PC-3 (cell line): ENCODE results near the gene PSMB5. TPM values are rescaled to one million over a fixed set of nuclear protein-coding genes. Genes with fewer than 3 reads are reported as not detected.
A peak's percentile ranks its signal among the peaks of the same experiment; 100 is the strongest.

Source experiments
- ATAC-seq: fragments of 200-7000 bp; cut with Tn5 transposase; 2 replicates; pipeline ENCODE4 v1.9.1; 2020; ENCODE audit warnings: mild to moderate bottlenecking, moderate library complexity
- BruUV-seq: library from RNA; stranded (reverse); fragments of 400-500 nt; replicated peaks from 2 replicates; lab custom pipeline; 2021; lab: Mats Ljungman, UMichigan
- CTCF ChIA-PET: fragments of 300-600 bp; sonication (Branson Sonifier 250); formaldehyde crosslinking; loops from one replicate; lab custom pipeline; 2022; ENCODE audit warnings: antibody characterized with exemption; lab: Charles Lee
- POLR2A ChIA-PET: fragments of 300-600 bp; sonication (Branson Sonifier 250); formaldehyde crosslinking; loops from one replicate; lab custom pipeline; 2022; ENCODE audit warnings: antibody characterized with exemption; ENCODE audit not compliant: unreplicated experiment; lab: Charles Lee
- DNase-seq: peaks from one replicate; pipeline ENCODE4 v3.0.0-alpha.2; 2015
- H2AFZ ChIP-seq: fragments of 300-600 bp; sonication (generic); 2 replicates; pipeline ENCODE4 v1.6.0; 2016; ENCODE audit warnings: antibody characterized with exemption, low read length
- H3F3A ChIP-seq: fragments of 300-600 bp; sonication (generic); one replicate; pipeline ENCODE4 v1.6.0; 2017; ENCODE audit warnings: antibody characterized with exemption, low read length, control low read depth, mild to moderate bottlenecking; ENCODE audit not compliant: unreplicated experiment
- H3K27ac ChIP-seq: fragments of 300-600 bp; sonication (generic); 2 replicates; pipeline ENCODE4 v1.5.1; 2016; ENCODE audit warnings: mild to moderate bottlenecking, low read length
- H3K27me3 ChIP-seq: fragments of 300-600 bp; sonication (generic); 2 replicates; pipeline ENCODE4 v1.6.1; 2016; ENCODE audit warnings: low read length, mixed read lengths
- H3K36me3 ChIP-seq: fragments of 300-600 bp; sonication (generic); 2 replicates; pipeline ENCODE4 v1.6.1; 2016; ENCODE audit warnings: low read depth, mixed run types, low read length, mixed read lengths
- H3K4me1 ChIP-seq: fragments of 300-600 bp; sonication (generic); 2 replicates; pipeline ENCODE4 v1.5.1; 2016; ENCODE audit warnings: low read length; ENCODE audit not compliant: insufficient read depth
- H3K4me2 ChIP-seq: fragments of 300-600 bp; sonication (generic); 2 replicates; pipeline ENCODE4 v1.6.0; 2016; ENCODE audit warnings: low read length
- H3K4me3 ChIP-seq: fragments of 300-600 bp; sonication (generic); 2 replicates; pipeline ENCODE4 v1.5.1; 2016; ENCODE audit warnings: mild to moderate bottlenecking, low read length, mixed read lengths
- H3K79me2 ChIP-seq: fragments of 300-600 bp; sonication (generic); 2 replicates; pipeline ENCODE4 v1.6.1; 2017; ENCODE audit warnings: low read length, mixed read lengths
- H3K9ac ChIP-seq: fragments of 300-600 bp; sonication (generic); 2 replicates; pipeline ENCODE4 v1.6.0; 2016; ENCODE audit warnings: mild to moderate bottlenecking, low read length
- H3K9me2 ChIP-seq: fragments of 300-600 bp; sonication (generic); replicated peaks from 2 replicates; pipeline ENCODE4 v1.6.1; 2016; ENCODE audit warnings: mixed run types, low read length, mixed read lengths
- H3K9me3 ChIP-seq: fragments of 300-600 bp; sonication (generic); 2 replicates; pipeline ENCODE4 v1.6.1; 2016; ENCODE audit warnings: low read length, mixed read lengths
- H4K20me1 ChIP-seq: fragments of 300-600 bp; sonication (generic); 2 replicates; pipeline ENCODE4 v1.6.1; 2016; ENCODE audit warnings: low read length, mixed read lengths
- EZH2 ChIP-seq: fragments of 300-600 bp; sonication (generic); IDR thresholded peaks from one replicate; pipeline ENCODE4 v1.6.1; 2017; ENCODE audit warnings: antibody characterized with exemption, mild to moderate bottlenecking, low read length; ENCODE audit not compliant: unreplicated experiment
- EZH2phosphoT487 ChIP-seq: fragments of 300-600 bp; sonication (generic); IDR thresholded peaks from 2 replicates; pipeline ENCODE4 v1.6.1; 2018; ENCODE audit warnings: mild to moderate bottlenecking, antibody characterized with exemption, low read length, borderline replicate concordance
- intact Hi-C: fragments of 100-400 bp; cut with micrococcal nuclease; formaldehyde crosslinking; loops from 2 replicates; pipeline ENCODE4 v1.9.0; 2023
- total RNA-seq: library from RNA; depleted of rRNA; stranded (reverse); fragments of >200 nt; gene quantifications from 2 replicates; pipeline ENCODE4 v1.2.3, GENCODE V29; 2014
- TF ChIP-seq, protein P1 (sequence below): fragments of 300-600 bp; sonication (generic); conservative IDR thresholded peaks from 2 replicates; pipeline ENCODE4 v1.5.1; 2017; ENCODE audit warnings: antibody characterized with exemption, low read depth, mild to moderate bottlenecking, low read length

Gene PSMB5
- total RNA-seq, 1 experiment from 2014 or later: 424 TPM

DNA sequence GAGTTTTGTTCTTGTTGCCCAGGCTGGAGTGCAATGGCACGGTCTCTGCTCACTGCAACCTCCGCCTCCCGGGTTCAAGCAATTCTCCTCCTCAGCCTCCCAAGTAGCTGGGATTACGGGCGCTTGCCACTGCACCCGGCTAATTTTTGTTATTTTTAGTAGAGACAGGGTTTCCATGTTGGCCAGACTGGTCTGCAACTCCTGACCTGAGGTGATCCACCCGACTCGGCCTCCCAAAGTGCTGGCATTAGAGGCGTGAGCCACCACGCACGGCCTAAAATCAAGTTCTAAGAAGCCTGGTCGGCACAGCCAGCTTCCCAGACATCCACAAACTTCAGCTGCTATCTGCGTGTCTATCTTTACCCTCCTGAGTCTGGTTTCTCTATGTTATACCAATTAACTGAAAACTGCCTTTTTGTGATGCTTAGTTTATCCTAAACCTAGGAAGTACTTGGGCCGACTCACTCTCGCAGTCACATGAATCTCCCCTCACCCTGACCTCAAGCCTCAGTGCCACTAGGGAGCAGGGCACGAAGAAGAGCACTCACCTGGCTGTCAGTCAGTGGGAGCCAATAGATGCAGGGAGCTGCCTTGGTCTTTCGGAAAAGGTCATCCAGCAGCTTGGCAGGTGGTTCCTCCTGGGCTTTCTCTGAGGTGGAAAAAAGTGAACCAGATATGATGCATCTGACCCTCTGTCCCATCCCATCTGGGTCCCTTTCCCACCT is 26.0 kb upstream of the PSMB5 start:
- Histone ChIP-seq H3F3A (peaks cover 15% of the 10 kb centered on the region), H3K4me2 (no peak overlapping the region), H3K9me2 (no peaks in the 10 kb centered on the region), H3K79me2 (peaks cover 7% of the 10 kb centered on the region), H2AFZ (no peak overlapping the region), H3K27ac (no peak overlapping the region), H3K4me3 (no peak overlapping the region), H3K4me1 (peaks cover 32% of the 10 kb centered on the region), H3K36me3 (peaks cover 48% of the 10 kb centered on the region), H3K9me3 (no peaks in the 10 kb centered on the region), H3K27me3 (no peaks in the 10 kb centered on the region), H4K20me1 (peaks cover 2% of the 10 kb centered on the region; the same call in 1 of the 2 replicates), H3K9ac (no peak overlapping the region)
- DNase-seq: no peak
- no peak for TF ChIP-seq EZH2
- TF ChIP-seq, protein P1, sequence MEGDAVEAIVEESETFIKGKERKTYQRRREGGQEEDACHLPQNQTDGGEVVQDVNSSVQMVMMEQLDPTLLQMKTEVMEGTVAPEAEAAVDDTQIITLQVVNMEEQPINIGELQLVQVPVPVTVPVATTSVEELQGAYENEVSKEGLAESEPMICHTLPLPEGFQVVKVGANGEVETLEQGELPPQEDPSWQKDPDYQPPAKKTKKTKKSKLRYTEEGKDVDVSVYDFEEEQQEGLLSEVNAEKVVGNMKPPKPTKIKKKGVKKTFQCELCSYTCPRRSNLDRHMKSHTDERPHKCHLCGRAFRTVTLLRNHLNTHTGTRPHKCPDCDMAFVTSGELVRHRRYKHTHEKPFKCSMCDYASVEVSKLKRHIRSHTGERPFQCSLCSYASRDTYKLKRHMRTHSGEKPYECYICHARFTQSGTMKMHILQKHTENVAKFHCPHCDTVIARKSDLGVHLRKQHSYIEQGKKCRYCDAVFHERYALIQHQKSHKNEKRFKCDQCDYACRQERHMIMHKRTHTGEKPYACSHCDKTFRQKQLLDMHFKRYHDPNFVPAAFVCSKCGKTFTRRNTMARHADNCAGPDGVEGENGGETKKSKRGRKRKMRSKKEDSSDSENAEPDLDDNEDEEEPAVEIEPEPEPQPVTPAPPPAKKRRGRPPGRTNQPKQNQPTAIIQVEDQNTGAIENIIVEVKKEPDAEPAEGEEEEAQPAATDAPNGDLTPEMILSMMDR: no peak
- TF ChIP-seq EZH2phosphoT487: no peak
- intact Hi-C loops: loop anchor here (5.0 kb wide), 1 partner anchor 503 kb away; no protein-coding TSS in a partner anchor
- no peak for ATAC-seq
- BruUV-seq: no TSS peak
- ChIA-PET POLR2A (no interaction called here), CTCF (no interaction called here)

GRCh38 chr14:23058654-23059504 is 24.2 kb upstream of the PSMB5 start:
- Histone ChIP-seq H3K4me2 (no peak overlapping the region), H3K36me3 (peaks cover 34% of the 10 kb centered on the region), H3K79me2 (no peaks in the 10 kb centered on the region; the same call in 1 of the 2 replicates), H4K20me1 (no peaks in the 10 kb centered on the region), H3K9me3 (no peaks in the 10 kb centered on the region), H3F3A (peaks cover 15% of the 10 kb centered on the region), H3K4me3 (no peak overlapping the region), H3K27me3 (no peaks in the 10 kb centered on the region), H2AFZ (no peak overlapping the region), H3K27ac (no peak overlapping the region), H3K9ac (no peak overlapping the region), H3K9me2 (no peaks in the 10 kb centered on the region), H3K4me1 (peaks cover 29% of the 10 kb centered on the region)
- ChIA-PET CTCF (interaction anchor here (0.5 to 2.0 kb wide), 7 partner anchors 10 to 85 kb away, joined by 4 to 26 read pairs (median 7); no protein-coding TSS in a partner anchor), POLR2A (no interaction called here)
- TSS peak; percentile 81 for BruUV-seq
- no peak for ATAC-seq
- no peak for DNase-seq
- TF ChIP-seq, protein P1: no peak
- TF ChIP-seq EZH2phosphoT487: no peak
- no peak for TF ChIP-seq EZH2
- intact Hi-C loops: loop anchor here (1.0 kb wide), 2 partner anchors 65 to 73 kb away; no protein-coding TSS in a partner anchor
